K562 (cell line): ENCODE measurements around the gene ADGRG1. TPM values are rescaled to one million over a fixed set of nuclear protein-coding genes. Genes with fewer than 3 reads are reported as not detected.

Experiments used
- ARID4B ChIP-seq: sonication (generic); formaldehyde crosslinking; IDR thresholded peaks from 2 replicates; pipeline ENCODE4 v1.8.0; 2022; ENCODE audit warnings: mild to moderate bottlenecking, missing genetic modification reagents
- BCL6 ChIP-seq: fragments of 250-450 bp; sonication (Bioruptor Pico); IDR thresholded peaks from 2 replicates; pipeline ENCODE4 v1.4.0; 2020
- DEAF1 ChIP-seq: fragments of 450-650 bp; formaldehyde crosslinking; IDR thresholded peaks from 2 replicates; pipeline ENCODE4 v1.4.0; 2020; ENCODE audit warnings: mild to moderate bottlenecking, moderate library complexity
- EGR1 ChIP-seq: fragments of 450-650 bp; conservative IDR thresholded peaks from 2 replicates; pipeline ENCODE4 v1.6.1; 2017; ENCODE audit warnings: mild to moderate bottlenecking
- GABPB2 ChIP-seq: fragments of 250-450 bp; sonication (Bioruptor Pico); conservative IDR thresholded peaks from 2 replicates; pipeline ENCODE4 v1.5.1; 2021; ENCODE audit warnings: mild to moderate bottlenecking
- L3MBTL2 ChIP-seq: fragments of 450-650 bp; IDR thresholded peaks from 2 replicates; pipeline ENCODE4 v1.6.1; 2016; ENCODE audit warnings: mild to moderate bottlenecking, moderate library complexity
- NCOR1 ChIP-seq: fragments of 450-650 bp; IDR thresholded peaks from 2 replicates; pipeline ENCODE4 v1.6.1; 2016; ENCODE audit warnings: mild to moderate bottlenecking, moderate library complexity
- NFIX ChIP-seq: fragments of 250-450 bp; sonication (Bioruptor Pico); IDR thresholded peaks from 2 replicates; pipeline ENCODE4 v1.4.0; 2020; ENCODE audit warnings: low read depth, mild to moderate bottlenecking, moderate library complexity
- SAFB2 ChIP-seq: fragments of 200-400 bp; formaldehyde crosslinking; IDR thresholded peaks from 2 replicates; pipeline ENCODE4 v1.6.1; 2018; ENCODE audit warnings: borderline replicate concordance, low read length, low read depth, moderate library complexity; ENCODE audit not compliant: severe bottlenecking
- TBP ChIP-seq: optimal IDR thresholded peaks from 2 replicates; pipeline ENCODE3; 2011; ENCODE audit warnings: low read depth, low read length, improper control_type of control experiment
- TGIF2 ChIP-seq: sonication (generic); formaldehyde crosslinking; IDR thresholded peaks from 2 replicates; pipeline ENCODE4 v1.8.1; 2022; ENCODE audit warnings: mild to moderate bottlenecking, missing genetic modification reagents, moderate library complexity
- THAP12 ChIP-seq: fragments of 250-450 bp; sonication (Bioruptor Pico); IDR thresholded peaks from 2 replicates; pipeline ENCODE4 v1.9.0; 2021; ENCODE audit warnings: mild to moderate bottlenecking, inconsistent platforms
- ZNF589 ChIP-seq: fragments of 200-800 bp; sonication (Bioruptor generic); IDR thresholded peaks from 2 replicates; pipeline ENCODE4 v1.6.1; 2016; ENCODE audit warnings: low read depth, missing genetic modification characterization, missing compliant biosample characterization
- ZNF592 ChIP-seq: fragments of 450-650 bp; IDR thresholded peaks from 2 replicates; pipeline ENCODE4 v1.6.1; 2017; ENCODE audit warnings: antibody characterized with exemption, mild to moderate bottlenecking
- ZNF79 ChIP-seq: fragments of 250-450 bp; sonication (Bioruptor Pico); IDR thresholded peaks from 2 replicates; pipeline ENCODE4 v1.4.0; 2020; ENCODE audit warnings: low read depth, mild to moderate bottlenecking, moderate library complexity
- polyA plus RNA-seq, 8 experiments: library from polyadenylated mRNA; depleted of rRNA in 4 of 8; stranded (reverse) in 5 of 8; unstranded in 3 of 8; fragments of >200 nt; fragmentation: Nextera tagmentation in 2 of 8; fragmentation: Illumina TruSeq in 1 of 8; extraction: Ambion mirVana in 2 of 8; extraction: Trizol in 1 of 8; gene quantifications; 2 replicates each; pipeline versions ENCODE4 v1.2.1 to v1.2.3, GENCODE V29; 2011 to 2014; ENCODE audit warnings: inconsistent platforms in 1 of 8, missing spikeins in 1 of 8
- total RNA-seq, 7 experiments: library from RNA; depleted of rRNA in 6 of 7; stranded (reverse); fragments of >200 nt in 6 of 7; fragmentation: Illumina TruSeq in 2 of 7; extraction: Trizol in 2 of 7; gene quantifications; 2 replicates each; pipeline versions ENCODE4 v1.2.1 to v1.2.3, GENCODE V29; 2011 to 2021; ENCODE audit warnings: low replicate concordance in 1 of 7

Gene ADGRG1
- total and polyA plus RNA-seq, 9 of the 15 experiments (the other 6 are each of a cell fraction or from before 2014, with no cell fraction given): 0.04 to 0.31 (median 0.16) TPM; not detected in 6

GRCh38 chr16:57667526-57668262 lies 39.3 kb downstream of the ADGRG1 start (continued):
- TF ChIP-seq THAP12 (no peak), L3MBTL2 (peak; percentile 79), GABPB2 (CRISPR knock-in tag) (no peak), ZNF589 (CRISPR knock-in tag) (peak; percentile 95), DEAF1 (no peak), ZNF79 (no peak), ZNF592 (peak; percentile 88), BCL6 (CRISPR knock-in tag) (0 out of 2 replicates have a peak, but pooled peaks have one; percentile 33), EGR1 (no peak), ARID4B (CRISPR knock-in tag) (0 out of 2 replicates have a peak, but pooled peaks have one; percentile 6), SAFB2 (no peak), NFIX (CRISPR knock-in tag) (peak; percentile 15; the same call in 1 of the 2 replicates), NCOR1 (no peak; the same call in 1 of the 2 replicates), TGIF2 (CRISPR knock-in tag) (no peak), TBP (no peak)
